Gastrocnemius medialis (tissue), 4 donors: Measurements from ENCODE around the gene KCNQ1.

Source experiments
- CTCF ChIP-seq, 5 experiments: fragments of 450-650 bp in 3 of 5; fragments of 200-600 bp in 2 of 5; sonication (generic) in 2 of 5; IDR thresholded peaks in 4 of 5; conservative IDR thresholded peaks in 1 of 5; 1 replicate in 4 of 5; 2 replicates in 1 of 5; pipeline ENCODE4 v1.5.1; 2016 to 2019; ENCODE audit warnings: antibody characterized with exemption in 5 of 5, mild to moderate bottlenecking in 3 of 5, moderate library complexity in 3 of 5
- POLR2A ChIP-seq, 2 donors: fragments of 450-650 bp; IDR thresholded peaks; one replicate each; pipeline ENCODE4 v1.6.1; 2017; ENCODE audit warnings: antibody characterized with exemption in 2 of 2, mild to moderate bottlenecking in 2 of 2, moderate library complexity in 2 of 2

GRCh38 chr11:2892967-2893528 lies 448.2 kb downstream of the KCNQ1 start:
- TF ChIP-seq CTCF (IDR thresholded peaks at IDR 0.05 in 4 of 5, conservative IDR thresholded peaks at IDR 0.05 in 1 of 5) (no peak), POLR2A (IDR thresholded peaks at IDR 0.05) (no peak)
